22Rv1 (cell line): ENCODE data around the gene DEFB131B.
"Not testable (repeated sequence)": the region's sequence is repeated elsewhere in the genome, so short reads cannot be mapped to it uniquely, and the experiment has no call there.

ENCODE experiments used
- H3K27ac ChIP-seq: fragments of 450-650 bp; 2 replicates; pipeline ENCODE4 v1.5.1; 2017
- ZFX ChIP-seq: fragments of 450-650 bp; IDR thresholded peaks from 2 replicates; pipeline ENCODE4 v1.6.1; 2017; ENCODE audit warnings: antibody characterized with exemption, borderline replicate concordance
- TF ChIP-seq, protein P1 (sequence below): fragments of 450-650 bp; IDR thresholded peaks from 2 replicates; pipeline ENCODE4 v1.5.1; 2017; ENCODE audit warnings: mild to moderate bottlenecking

DEFB131B gene, protein sequence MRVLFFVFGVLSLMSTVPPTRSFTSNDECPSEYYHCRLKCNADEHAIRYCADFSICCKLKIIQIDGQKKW

DNA sequence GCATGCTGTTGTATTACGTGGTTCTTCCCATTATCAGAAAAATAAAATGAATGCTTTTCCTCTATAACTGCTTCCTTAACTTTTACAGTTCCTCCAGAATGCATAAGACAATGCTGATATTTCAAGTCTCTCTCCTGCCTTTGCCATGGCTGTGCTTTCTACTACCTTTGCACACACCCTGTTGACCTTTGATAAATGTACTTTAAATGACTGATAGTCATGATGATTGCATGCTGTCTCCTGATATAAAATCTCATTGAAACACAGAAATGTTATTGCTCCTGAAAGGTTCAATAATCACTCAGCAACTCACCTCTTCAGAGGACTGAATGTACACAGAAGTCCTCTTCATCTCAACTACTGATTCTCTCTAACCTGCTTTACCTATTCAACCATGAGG, at the start of gene DEFB131B:
TSS of gene DEFB131B (plus strand) at position 395 of the 400 bp plus-strand sequence. CDS start at position 395, 0 bp downstream.
- H3K27ac ChIP-seq: not testable (repeated sequence)

DNA sequence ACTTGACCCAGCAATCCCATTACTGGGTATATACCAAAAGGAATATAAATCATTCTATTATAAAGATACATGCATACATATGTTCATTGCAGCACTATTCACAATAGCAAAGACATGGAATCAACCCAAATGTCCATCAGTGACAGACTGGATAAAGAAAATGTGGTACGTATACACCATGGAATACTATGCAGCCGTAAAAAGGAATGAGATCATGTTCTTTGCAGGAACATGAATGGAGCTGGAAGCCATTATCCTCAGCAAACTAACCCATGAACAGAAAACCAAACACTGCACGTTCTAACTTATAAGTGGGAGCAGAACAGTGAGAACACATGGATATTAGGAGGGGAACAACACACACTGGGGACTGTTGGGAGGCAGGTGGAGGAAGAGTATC, 49.0 kb upstream of the DEFB131B start:
- not testable (repeated sequence) for H3K27ac ChIP-seq

DNA sequence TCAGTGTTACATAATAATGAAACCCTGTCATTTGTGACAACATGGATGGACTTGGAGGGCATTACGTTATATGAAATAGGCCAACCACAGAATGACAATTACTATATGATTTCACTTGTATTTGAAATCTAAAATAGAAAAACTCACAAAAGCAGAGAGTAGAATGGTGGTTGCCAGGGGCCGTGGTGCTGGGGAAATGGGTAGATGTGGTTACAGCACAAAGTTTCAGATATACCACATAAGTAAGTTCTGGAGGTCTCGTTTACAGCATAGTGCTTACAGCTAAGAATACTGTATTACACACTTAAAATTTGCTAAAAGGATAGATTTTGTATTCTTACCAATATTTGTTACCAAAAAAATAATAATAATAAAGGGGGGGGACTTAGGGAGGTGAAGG, 48.6 kb upstream of the DEFB131B start:
- H3K27ac ChIP-seq: not testable (repeated sequence)

DNA sequence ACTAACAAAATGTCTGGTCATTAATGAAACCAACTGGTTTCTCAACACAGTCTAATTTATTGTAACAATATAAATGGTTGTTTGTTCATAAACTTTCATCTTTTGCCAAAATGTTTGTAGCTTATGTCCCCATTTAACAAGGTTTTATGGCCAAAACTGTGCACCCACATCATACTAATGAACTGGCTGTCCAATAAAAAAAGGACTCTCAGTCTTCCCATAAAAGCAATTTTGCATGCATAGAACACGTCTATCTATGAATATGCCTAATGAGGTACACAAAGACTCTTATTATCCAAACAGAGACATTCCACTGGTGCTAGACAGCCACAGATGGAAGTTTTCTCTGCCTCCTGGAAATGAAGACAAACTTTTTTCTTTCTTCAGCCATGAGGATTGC, 45.4 kb upstream of the DEFB131B start, which contains the start of gene DEFB108B:
TSS of gene DEFB108B (plus strand) at position 390 of the 400 bp plus-strand sequence. CDS start at position 390, 0 bp downstream.
- H3K27ac ChIP-seq: not testable (repeated sequence)

DNA sequence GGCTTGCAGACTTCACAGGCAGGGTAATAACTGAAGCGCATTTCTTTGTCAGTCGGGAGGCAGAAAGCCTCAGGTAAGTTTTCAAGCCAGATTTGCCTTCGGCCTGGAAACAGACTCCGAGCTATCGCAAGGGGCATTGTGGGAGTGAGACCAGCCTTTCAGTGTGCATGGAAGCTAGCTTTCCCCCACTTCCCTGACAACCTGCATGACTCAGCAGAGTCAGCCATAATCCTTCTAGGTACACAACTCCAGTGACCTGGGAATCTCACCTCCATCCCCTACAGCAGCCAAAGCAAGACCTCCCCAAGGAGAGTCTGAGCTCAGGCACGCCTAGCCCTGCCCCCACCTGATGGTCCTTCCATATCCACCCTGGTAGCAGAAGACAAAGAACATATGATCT, 35.5 kb upstream of the DEFB131B start:
- not testable (repeated sequence) for H3K27ac ChIP-seq

DNA sequence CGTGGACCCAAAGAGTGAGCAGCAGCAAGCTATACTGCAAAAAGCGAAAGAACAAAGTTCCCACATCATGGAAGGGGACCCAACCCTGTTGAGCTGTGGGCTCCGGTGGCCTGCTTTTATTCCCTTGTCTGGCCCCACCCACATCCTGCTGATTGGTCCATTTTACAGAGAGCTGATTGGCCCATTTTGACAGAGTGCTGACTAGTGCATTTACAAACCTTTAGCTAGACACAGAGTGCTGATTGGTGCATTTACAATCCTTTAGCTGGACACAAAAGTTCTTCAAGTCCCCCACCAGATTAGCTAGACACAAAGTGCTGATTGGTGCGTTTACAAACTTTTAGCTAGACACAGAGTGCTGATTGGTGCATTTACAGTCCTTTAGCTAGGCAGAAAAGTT, 34.9 kb upstream of the DEFB131B start:
- H3K27ac ChIP-seq: not testable (repeated sequence)

DNA sequence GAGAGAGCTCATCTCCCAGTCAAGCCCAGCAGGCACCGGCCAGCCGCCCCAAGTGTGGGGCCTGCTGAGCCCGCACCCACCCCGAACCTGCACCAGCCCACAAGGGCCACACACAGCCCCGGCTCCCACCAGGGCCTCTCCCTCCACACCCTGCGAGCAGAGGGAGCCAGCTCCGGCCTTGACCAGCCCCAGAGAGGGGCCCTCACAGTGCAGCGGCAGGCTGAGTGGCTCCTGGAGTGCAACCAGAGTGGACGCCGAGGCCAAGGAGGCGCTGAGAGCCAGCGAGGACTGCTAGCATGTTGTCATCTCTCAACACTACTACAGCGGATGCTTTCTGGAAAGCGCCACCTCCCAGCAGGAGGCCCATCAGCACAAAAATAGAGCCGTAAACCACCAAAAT, 34.4 kb upstream of the DEFB131B start:
- no peak overlapping the region for H3K27ac ChIP-seq
- TF ChIP-seq, protein P1, sequence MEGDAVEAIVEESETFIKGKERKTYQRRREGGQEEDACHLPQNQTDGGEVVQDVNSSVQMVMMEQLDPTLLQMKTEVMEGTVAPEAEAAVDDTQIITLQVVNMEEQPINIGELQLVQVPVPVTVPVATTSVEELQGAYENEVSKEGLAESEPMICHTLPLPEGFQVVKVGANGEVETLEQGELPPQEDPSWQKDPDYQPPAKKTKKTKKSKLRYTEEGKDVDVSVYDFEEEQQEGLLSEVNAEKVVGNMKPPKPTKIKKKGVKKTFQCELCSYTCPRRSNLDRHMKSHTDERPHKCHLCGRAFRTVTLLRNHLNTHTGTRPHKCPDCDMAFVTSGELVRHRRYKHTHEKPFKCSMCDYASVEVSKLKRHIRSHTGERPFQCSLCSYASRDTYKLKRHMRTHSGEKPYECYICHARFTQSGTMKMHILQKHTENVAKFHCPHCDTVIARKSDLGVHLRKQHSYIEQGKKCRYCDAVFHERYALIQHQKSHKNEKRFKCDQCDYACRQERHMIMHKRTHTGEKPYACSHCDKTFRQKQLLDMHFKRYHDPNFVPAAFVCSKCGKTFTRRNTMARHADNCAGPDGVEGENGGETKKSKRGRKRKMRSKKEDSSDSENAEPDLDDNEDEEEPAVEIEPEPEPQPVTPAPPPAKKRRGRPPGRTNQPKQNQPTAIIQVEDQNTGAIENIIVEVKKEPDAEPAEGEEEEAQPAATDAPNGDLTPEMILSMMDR: no peak
- no peak for TF ChIP-seq ZFX

DNA sequence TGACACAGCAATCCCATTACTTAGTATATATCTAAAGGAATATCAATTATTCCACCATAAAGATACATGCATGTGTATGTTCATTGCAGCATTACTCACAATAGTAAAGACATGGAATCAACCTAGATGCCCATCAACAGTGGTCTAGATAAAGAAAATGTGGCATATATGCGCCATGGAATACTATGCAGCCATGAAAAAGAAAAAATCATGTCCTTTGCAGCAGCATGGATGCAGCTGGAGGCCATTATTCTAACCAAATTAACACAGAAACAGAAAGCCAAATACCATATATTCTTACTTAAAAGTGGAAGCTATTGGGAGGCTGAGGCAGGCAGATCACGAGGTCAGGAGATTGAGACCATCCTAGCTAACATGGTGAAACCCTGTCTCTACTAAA, 24.4 kb upstream of the DEFB131B start:
- not testable (repeated sequence) for H3K27ac ChIP-seq

DNA sequence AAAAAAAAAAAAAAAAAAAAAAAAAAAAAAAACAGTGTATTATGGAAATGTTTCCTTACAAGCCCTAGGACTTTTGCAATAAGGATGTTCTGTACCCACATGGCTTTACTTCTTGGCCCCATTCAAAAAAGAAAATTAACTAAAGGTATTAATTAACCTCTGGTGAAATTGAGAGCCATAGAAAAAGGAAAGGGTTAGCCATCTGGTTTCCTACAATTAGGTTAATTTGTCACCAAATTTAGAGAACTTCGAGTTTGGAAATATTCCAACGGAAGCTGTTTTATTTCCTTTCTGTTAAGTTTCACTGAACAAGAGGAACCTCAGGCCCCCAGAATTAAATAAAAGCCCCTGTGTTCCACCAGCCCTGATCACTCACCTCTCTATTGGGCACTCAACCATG, 22.4 kb upstream of the DEFB131B start:
- H3K27ac ChIP-seq: not testable (repeated sequence)

DNA sequence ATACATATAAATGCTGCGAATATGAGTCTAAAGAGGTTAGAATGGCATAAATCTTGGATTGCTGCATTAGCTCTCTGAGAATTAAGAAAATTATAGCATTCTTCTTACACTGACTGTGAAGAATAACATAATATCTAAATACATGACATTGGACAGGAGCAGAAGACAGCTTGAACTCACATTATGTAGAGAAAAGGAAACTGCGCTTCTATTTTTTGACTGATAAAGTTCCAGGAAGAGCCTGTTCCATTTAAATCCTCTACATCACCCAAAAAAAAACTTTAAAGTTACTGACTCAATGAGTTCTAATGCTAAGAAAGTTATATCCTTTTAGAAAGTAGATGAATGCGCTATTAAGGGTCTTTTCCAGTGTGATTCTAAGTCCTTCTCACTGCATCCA, 17.4 kb upstream of the DEFB131B start:
- H3K27ac ChIP-seq: not testable (repeated sequence)

DNA sequence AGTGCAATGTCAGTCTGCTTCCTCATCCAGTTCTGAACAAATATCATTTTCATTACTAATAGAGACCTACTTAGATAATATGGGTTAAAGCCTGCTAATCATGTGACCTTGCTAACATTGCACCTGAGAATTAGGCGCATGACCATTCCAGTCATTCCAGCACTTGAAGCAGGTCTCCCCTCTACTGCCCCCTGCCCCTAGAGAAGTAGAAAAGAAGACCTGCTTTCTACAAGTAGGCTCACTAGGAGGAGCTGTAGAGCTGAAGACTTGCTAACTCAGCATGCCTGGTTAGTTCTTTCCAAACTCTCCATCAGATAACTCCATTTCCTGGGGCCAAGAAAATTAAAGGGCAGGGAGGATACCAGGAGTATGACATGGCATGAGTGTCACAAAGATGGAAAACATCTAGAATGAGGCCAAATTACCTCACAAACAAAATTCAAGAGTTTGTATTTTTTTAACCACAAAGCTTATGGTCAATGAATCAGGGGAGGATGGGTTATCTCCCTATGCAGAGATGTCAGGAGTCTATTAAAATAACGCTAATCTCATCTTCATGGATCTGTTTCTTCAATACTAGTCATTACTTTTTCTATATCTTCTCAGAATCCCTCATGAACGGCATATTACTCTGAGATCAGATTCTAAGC, 14.2 kb upstream of the DEFB131B start:
- H3K27ac ChIP-seq: not testable (repeated sequence)
- TF ChIP-seq, protein P1: peak; percentile 76

DNA sequence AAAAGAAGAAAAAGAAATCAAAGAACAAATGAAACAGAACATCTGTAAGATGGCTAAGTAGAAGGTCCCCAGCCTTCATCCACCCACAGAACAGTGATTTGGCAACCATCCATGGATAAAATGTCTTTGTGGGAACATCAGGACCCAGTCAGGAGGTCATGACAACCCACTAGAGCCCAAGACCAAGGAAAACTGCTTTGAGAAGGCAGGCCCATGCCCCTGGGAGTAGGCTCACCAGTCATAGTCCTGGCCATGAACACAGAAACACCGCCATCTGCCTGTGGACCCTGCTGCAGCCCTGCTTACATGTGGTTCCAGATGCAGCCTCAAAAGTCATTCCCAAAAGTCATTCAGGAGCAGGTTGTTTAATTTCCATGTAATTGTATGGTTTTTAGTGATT, 11.0 kb upstream of the DEFB131B start:
- H3K27ac ChIP-seq: not testable (repeated sequence)

DNA sequence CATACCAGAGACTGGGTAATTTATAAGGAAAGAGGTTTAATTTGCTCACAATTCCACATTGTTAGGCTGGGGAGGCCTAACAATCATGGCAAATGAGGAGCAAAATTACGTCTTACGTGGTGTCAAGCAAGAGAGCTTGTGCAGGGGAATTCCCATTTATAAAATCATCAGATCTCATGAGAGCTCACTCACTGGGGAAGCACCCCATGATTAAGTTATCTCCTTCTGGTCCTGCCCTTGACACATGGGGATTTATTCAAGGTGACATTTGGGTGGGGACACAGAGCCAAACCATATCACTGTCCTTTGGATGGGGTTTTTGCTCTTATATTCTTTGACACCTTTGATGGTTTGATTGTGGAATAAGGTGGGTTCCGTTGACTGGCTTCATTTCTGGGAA, 8.3 kb upstream of the DEFB131B start:
- H3K27ac ChIP-seq: not testable (repeated sequence)

DNA sequence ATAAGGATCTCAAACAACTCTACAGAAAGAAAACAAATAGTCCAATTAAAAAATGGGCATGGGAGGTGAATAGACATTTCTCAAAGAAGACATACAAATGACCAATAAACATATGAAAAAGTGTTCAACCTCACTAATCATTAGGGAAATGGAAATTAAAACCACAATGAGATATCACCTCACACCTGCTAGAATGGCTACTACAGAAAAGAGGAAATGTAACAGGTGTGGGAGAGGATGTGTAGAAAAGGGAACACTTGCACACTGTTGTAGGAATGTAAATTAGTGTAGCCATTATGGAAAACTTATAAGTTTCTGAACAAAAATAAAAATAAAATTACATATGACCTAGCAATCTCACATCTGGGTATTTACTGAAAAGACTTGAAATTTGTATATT, 7.6 kb upstream of the DEFB131B start:
- not testable (repeated sequence) for H3K27ac ChIP-seq

DNA sequence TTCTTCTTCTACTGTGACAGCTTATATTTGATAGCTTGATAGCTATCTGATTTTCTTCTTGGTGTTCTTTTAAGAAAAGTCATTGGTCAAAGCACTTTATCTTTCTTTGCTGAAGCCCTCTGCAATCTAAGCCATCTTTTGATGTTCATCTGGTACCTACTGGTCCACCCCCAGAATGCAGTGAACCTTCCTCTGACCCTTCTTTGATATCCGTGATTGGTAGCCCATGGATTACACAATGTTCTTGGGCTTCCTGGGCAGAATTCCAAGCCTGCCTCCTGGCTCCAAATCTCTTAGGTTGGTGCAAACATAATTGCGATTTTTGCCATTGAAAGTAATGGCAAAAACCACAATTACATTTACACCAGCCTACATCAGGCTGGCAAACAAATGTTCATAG, 2.0 kb upstream of the DEFB131B start:
- H3K27ac ChIP-seq: not testable (repeated sequence)

DNA sequence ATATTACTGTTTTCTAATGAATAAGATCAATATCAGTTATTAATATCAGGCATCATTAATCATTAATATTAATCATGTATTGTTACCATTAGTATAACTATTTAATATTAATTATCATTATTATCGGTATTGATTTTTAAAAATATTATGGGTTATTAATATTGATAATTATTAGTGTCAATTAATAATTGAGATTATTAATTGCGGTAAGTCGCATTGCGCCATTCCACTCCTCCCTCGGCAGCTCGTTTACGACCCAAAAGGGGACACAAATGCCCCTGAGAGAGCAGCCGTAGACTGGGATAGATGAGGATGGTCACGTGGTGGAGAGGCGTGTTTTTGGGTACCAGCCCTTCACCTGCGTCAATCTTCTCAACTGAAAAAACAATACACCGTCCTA, 7.6 kb downstream of the DEFB131B start:
- not testable (repeated sequence) for H3K27ac ChIP-seq

DNA sequence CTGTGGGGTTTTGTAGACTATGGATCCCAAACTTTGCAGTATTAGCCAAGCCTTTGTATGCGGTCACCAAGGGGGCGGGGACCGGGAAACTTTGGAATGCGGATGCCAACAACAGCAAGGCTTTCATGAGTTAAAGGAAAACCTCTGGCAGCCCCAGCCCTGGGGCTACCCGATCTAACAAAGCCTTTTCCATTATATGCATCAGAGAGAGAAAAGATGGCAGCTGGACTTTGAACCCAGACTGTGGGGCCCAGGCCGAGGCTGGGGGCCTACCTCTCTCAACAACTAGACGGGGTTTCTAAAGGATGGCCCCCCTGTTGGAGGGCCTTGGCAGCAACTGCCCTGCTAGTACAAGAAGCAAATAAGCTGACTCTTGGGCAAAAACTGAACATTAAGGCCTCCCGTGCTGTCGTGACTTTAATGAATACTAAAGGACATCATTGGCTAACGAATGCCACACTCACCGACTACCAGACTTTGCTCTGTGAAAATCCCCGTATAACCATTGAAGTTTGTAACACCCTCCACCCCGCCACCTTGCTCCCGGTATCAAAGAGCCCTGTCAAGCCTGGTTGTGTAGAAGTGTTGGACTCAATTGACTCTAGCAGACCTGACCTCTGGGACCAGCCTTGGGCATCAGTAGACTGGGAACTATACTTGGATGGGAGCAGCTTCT, 10.2 kb downstream of the DEFB131B start:
- H3K27ac ChIP-seq: not testable (repeated sequence)

DNA sequence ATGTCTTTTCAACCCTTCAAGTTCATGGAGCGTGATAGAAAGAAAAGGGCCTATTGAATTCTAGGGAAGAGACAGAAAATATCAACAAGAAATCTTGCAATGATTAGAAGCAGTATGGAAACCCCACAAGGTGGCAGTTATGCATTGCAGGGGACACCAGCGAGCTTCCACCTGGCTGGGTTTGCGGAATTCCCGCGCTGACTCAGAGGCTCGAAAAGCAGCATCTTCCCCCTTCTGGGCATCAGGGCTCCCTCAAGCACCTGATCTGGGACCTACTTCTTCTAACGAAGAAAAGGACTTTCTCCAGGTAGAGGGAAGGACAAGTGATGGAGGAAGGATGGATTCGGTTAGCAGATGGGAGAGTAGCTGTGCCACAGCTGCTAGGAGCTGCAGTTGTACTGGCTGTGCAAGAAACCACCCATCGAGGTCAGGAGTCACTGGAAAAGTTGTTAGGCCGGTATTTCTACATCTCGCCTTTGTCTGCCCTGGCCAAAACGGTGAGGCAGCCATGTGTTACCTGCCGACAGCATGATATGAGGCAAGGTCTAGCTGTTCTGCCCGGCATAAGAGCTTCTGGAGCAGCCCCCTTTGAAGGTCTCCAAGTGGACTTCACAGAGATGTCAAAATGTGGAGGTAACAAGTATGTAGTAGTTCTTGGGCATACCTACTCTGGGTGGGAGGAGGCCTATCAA, 11.1 kb downstream of the DEFB131B start:
- not testable (repeated sequence) for H3K27ac ChIP-seq
